Ovary (tissue), 3 donors: ENCODE measurements around the gene RPS21.

Experiments used
- POLR2A ChIP-seq: fragments of 450-650 bp; IDR thresholded peaks from one replicate; pipeline ENCODE4 v1.6.1; 2017; ENCODE audit warnings: antibody characterized with exemption, mild to moderate bottlenecking, moderate library complexity
- TF ChIP-seq, protein P1 (sequence below), 3 donors: fragments of 450-650 bp in 2 of 3; fragments of 200-600 bp in 1 of 3; IDR thresholded peaks; one replicate each; pipeline versions ENCODE4 v1.5.1 to v1.8.0; 2016 to 2022; ENCODE audit warnings: antibody characterized with exemption in 3 of 3, mild to moderate bottlenecking in 1 of 3
- donor health status: DM: no; HTN: no; CAD: no.

DNA sequence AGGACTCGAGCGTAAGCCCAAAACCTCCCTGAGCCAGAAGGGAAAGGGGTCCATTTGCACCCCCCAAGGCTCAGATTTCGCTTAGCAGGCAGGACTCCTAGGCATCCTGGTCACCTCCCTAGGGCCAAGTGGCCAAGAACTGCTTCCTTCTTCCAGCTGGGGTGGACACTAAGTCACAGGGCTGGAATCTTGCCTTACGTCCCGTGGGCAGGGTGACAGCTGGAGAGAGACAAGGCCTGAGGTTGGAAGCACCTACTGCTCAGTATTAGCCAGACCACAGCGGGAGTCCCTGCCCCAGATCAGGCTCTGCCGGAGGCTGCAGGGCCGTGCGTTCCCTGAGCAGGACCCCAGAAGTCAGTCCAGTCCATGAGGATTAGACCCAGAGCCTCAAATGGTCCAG lies 39.5 kb upstream of the RPS21 start:
- no peak for TF ChIP-seq POLR2A
- TF ChIP-seq, protein P1, sequence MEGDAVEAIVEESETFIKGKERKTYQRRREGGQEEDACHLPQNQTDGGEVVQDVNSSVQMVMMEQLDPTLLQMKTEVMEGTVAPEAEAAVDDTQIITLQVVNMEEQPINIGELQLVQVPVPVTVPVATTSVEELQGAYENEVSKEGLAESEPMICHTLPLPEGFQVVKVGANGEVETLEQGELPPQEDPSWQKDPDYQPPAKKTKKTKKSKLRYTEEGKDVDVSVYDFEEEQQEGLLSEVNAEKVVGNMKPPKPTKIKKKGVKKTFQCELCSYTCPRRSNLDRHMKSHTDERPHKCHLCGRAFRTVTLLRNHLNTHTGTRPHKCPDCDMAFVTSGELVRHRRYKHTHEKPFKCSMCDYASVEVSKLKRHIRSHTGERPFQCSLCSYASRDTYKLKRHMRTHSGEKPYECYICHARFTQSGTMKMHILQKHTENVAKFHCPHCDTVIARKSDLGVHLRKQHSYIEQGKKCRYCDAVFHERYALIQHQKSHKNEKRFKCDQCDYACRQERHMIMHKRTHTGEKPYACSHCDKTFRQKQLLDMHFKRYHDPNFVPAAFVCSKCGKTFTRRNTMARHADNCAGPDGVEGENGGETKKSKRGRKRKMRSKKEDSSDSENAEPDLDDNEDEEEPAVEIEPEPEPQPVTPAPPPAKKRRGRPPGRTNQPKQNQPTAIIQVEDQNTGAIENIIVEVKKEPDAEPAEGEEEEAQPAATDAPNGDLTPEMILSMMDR (IDR thresholded peaks at IDR 0.05) = no peak
